ENCODE results near the gene WBP4.

DNA sequence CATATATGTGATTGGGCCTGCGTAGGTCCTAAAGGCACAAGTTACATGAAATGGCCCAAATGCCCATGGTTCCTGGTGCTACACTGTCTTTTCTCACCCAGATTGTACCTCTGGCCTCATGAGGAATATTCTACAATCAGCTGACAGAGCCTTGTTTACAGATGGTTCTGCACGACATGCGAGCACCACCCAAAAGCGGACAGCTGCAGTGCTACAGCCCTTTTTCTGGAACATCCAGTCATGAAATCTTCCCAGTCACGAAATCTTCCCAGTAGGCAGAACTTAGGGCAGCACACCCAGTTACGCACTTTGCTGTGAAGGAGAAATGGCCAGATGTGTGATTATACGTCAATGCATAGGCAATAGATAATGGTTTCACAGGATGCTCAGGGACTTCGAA is 34.5 kb upstream of the WBP4 start:
- TF ChIP-seq, protein P1, sequence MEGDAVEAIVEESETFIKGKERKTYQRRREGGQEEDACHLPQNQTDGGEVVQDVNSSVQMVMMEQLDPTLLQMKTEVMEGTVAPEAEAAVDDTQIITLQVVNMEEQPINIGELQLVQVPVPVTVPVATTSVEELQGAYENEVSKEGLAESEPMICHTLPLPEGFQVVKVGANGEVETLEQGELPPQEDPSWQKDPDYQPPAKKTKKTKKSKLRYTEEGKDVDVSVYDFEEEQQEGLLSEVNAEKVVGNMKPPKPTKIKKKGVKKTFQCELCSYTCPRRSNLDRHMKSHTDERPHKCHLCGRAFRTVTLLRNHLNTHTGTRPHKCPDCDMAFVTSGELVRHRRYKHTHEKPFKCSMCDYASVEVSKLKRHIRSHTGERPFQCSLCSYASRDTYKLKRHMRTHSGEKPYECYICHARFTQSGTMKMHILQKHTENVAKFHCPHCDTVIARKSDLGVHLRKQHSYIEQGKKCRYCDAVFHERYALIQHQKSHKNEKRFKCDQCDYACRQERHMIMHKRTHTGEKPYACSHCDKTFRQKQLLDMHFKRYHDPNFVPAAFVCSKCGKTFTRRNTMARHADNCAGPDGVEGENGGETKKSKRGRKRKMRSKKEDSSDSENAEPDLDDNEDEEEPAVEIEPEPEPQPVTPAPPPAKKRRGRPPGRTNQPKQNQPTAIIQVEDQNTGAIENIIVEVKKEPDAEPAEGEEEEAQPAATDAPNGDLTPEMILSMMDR (IDR thresholded peaks at IDR 0.05) = no peak
- TF ChIP-seq POLR2A (IDR thresholded peaks at IDR 0.05) = no peak
